K562 (cell line): ENCODE data around the gene SRGN. TPM values are rescaled to one million over a fixed set of nuclear protein-coding genes. Genes with fewer than 3 reads are reported as not detected.
A peak's percentile ranks its signal among the peaks of the same experiment; 100 is the strongest.

Source experiments
- ATF2 ChIP-seq: sonication (generic); formaldehyde crosslinking; IDR thresholded peaks from 2 replicates; pipeline ENCODE4 v1.8.1; 2022; ENCODE audit warnings: missing genetic modification reagents
- ATF7 ChIP-seq: fragments of 450-650 bp; IDR thresholded peaks from 2 replicates; pipeline ENCODE4 v1.7.1; 2014; ENCODE audit warnings: mild to moderate bottlenecking, moderate library complexity
- BRD9 ChIP-seq: fragments of 450-650 bp; IDR thresholded peaks from 2 replicates; pipeline ENCODE4 v1.6.1; 2018; ENCODE audit warnings: low read depth; ENCODE audit not compliant: partially characterized antibody
- CGGBP1 ChIP-seq: fragments of 250-450 bp; sonication (Bioruptor Pico); IDR thresholded peaks from 2 replicates; pipeline ENCODE4 v1.9.0; 2021; ENCODE audit warnings: mild to moderate bottlenecking
- CREB3L1 ChIP-seq: fragments of 450-650 bp; IDR thresholded peaks from 2 replicates; pipeline ENCODE4 v1.6.1; 2014; ENCODE audit warnings: low read depth, mild to moderate bottlenecking, moderate library complexity, borderline replicate concordance
- CREM ChIP-seq: IDR thresholded peaks from 2 replicates; pipeline ENCODE4 v1.6.1; 2014; ENCODE audit warnings: antibody characterized with exemption, low read depth
- FUS ChIP-seq: fragments of 200-400 bp; formaldehyde crosslinking; optimal IDR thresholded peaks from 2 replicates; pipeline ENCODE3; 2017; ENCODE audit warnings: low read depth, low read length
- GTF2A2 ChIP-seq: IDR thresholded peaks from 2 replicates; pipeline ENCODE4 v1.6.1; 2016; ENCODE audit warnings: mild to moderate bottlenecking, missing genetic modification characterization, missing compliant biosample characterization
- MED1 ChIP-seq: sonication (generic); formaldehyde crosslinking; IDR thresholded peaks from 2 replicates; pipeline ENCODE4 v1.8.1; 2023; ENCODE audit warnings: missing genetic modification reagents, borderline replicate concordance
- MEF2A ChIP-seq: IDR thresholded peaks from 2 replicates; pipeline ENCODE4 v1.6.1; 2011; ENCODE audit warnings: low read depth, mild to moderate bottlenecking, low read length, moderate library complexity; ENCODE audit not compliant: control insufficient read depth
- NCOA1 ChIP-seq: fragments of 450-650 bp; IDR thresholded peaks from 2 replicates; pipeline ENCODE4 v1.6.1; 2016; ENCODE audit warnings: low read depth
- NCOA2 ChIP-seq, 2 experiments: fragments of 450-650 bp; IDR thresholded peaks; 2 replicates each; pipeline ENCODE4 v1.6.1; 2018; ENCODE audit warnings: mild to moderate bottlenecking in 2 of 2, moderate library complexity in 1 of 2; ENCODE audit not compliant: partially characterized antibody in 2 of 2
- NCOA6 ChIP-seq: fragments of 450-650 bp; IDR thresholded peaks from 2 replicates; pipeline ENCODE4 v1.6.1; 2017; ENCODE audit warnings: mild to moderate bottlenecking
- RBM14 ChIP-seq: fragments of 200-400 bp; formaldehyde crosslinking; IDR thresholded peaks from 2 replicates; pipeline ENCODE4 v1.6.1; 2018; ENCODE audit warnings: low read depth, mild to moderate bottlenecking, low read length, moderate library complexity, borderline replicate concordance; ENCODE audit not compliant: insufficient read depth
- RFX5 ChIP-seq: IDR thresholded peaks from 2 replicates; pipeline ENCODE4 v1.6.1; 2011; ENCODE audit warnings: low read depth, mild to moderate bottlenecking, improper control_type of control experiment, low read length
- SMAD2 ChIP-seq: fragments of 150-350 bp; IDR thresholded peaks from 2 replicates; pipeline ENCODE4 v1.6.1; 2014; ENCODE audit warnings: low read depth, mild to moderate bottlenecking, low read length
- TEAD4 ChIP-seq, 2 experiments: sonication (generic) in 1 of 2; formaldehyde crosslinking in 1 of 2; IDR thresholded peaks; 2 replicates each; pipeline versions ENCODE4 v1.6.1 to v1.8.0; 2012 to 2022; ENCODE audit warnings: borderline replicate concordance in 1 of 2, inconsistent platforms in 1 of 2, low read length in 1 of 2, mild to moderate bottlenecking in 1 of 2, missing genetic modification reagents in 1 of 2
- THRAP3 ChIP-seq: fragments of 450-650 bp; IDR thresholded peaks from 2 replicates; pipeline ENCODE4 v1.6.1; 2016; ENCODE audit warnings: mild to moderate bottlenecking, inconsistent platforms, borderline replicate concordance
- ZBTB9 ChIP-seq: fragments of 450-650 bp; formaldehyde crosslinking; IDR thresholded peaks from 2 replicates; pipeline ENCODE4 v1.4.0; 2020; ENCODE audit warnings: mild to moderate bottlenecking, moderate library complexity
- ZNF274 ChIP-seq: IDR thresholded peaks from 2 replicates; pipeline ENCODE4 v1.6.1; 2011; ENCODE audit warnings: low read depth, mild to moderate bottlenecking, low read length, moderate library complexity, borderline replicate concordance
- ZNF277 ChIP-seq: fragments of 250-450 bp; sonication (Bioruptor Pico); IDR thresholded peaks from 2 replicates; pipeline ENCODE4 v1.8.0; 2022; ENCODE audit warnings: inconsistent platforms, mild to moderate bottlenecking, moderate library complexity, borderline replicate concordance
- ZNF830 ChIP-seq: fragments of 250-450 bp; sonication (Bioruptor Pico); IDR thresholded peaks from 2 replicates; pipeline ENCODE4 v1.5.0; 2021; ENCODE audit warnings: mild to moderate bottlenecking
- polyA plus RNA-seq, 8 experiments: library from polyadenylated mRNA; depleted of rRNA in 4 of 8; stranded (reverse) in 5 of 8; unstranded in 3 of 8; fragments of >200 nt; fragmentation: Nextera tagmentation in 2 of 8; fragmentation: Illumina TruSeq in 1 of 8; extraction: Ambion mirVana in 2 of 8; extraction: Trizol in 1 of 8; gene quantifications; 2 replicates each; pipeline versions ENCODE4 v1.2.1 to v1.2.3, GENCODE V29; 2011 to 2014; ENCODE audit warnings: inconsistent platforms in 1 of 8, missing spikeins in 1 of 8
- total RNA-seq, 7 experiments: library from RNA; depleted of rRNA in 6 of 7; stranded (reverse); fragments of >200 nt in 6 of 7; fragmentation: Illumina TruSeq in 2 of 7; extraction: Trizol in 2 of 7; gene quantifications; 2 replicates each; pipeline versions ENCODE4 v1.2.1 to v1.2.3, GENCODE V29; 2011 to 2021; ENCODE audit warnings: low replicate concordance in 1 of 7

Gene SRGN
- total and polyA plus RNA-seq, 9 of the 15 experiments (the other 6 are each of a cell fraction or from before 2014, with no cell fraction given), result 136 to 304 (median 180) TPM

- TF ChIP-seq THRAP3 (no peak), FUS (no peak), MEF2A (no peak), NCOA6 (no peak), CGGBP1 (CRISPR knock-in tag) (peak; percentile 22; the same call in 1 of the 2 replicates), ATF7 (peak; percentile 82), MED1 (CRISPR knock-in tag) (no peak), ZBTB9 (peak; percentile 85), BRD9 (no peak), ZNF830 (CRISPR knock-in tag) (no peak), ZNF274 (no peak), TEAD4 (IDR thresholded peaks at IDR 0.05; ENCODE audit: low read length) (no peak), TEAD4 (CRISPR knock-in tag; IDR thresholded peaks at IDR 0.05; ENCODE audit: borderline replicate concordance) (no peak), SMAD2 (no peak), ATF2 (CRISPR knock-in tag) (no peak), NCOA1 (0 out of 2 replicates have a peak, but pooled peaks have one; percentile 46), NCOA2 (IDR thresholded peaks at IDR 0.05; ENCODE audit: partially characterized antibody in 2 of 2) (no peak), CREM (peak; percentile 72; the same call in 1 of the 2 replicates), RBM14 (no peak), CREB3L1 (0 out of 2 replicates have a peak, but pooled peaks have one; percentile 12), RFX5 (no peak), GTF2A2 (tag) (no peak), ZNF277 (CRISPR knock-in tag) (no peak)
Observed at GRCh38 chr10:69123747-69124562, 36.1 kb downstream of the SRGN start, which contains the start of gene VPS26A (continued).
